Stimulated activated CD4-positive, alpha-beta T cell treated with anti-CD3 and anti-CD28 coated beads, Interleukin-15, amount 100 ng/mL, for 48 hours (primary cell): ENCODE data around the gene PKMYT1.
A peak's percentile ranks its signal among the peaks of the same experiment; 100 is the strongest.

ENCODE experiments used
- DNase-seq, 2 donors: peaks; one replicate each; pipeline ENCODE4 v3.0.0-alpha.2; 2020; ENCODE audit warnings: low read depth in 2 of 2

Gene PKMYT1

DNA sequence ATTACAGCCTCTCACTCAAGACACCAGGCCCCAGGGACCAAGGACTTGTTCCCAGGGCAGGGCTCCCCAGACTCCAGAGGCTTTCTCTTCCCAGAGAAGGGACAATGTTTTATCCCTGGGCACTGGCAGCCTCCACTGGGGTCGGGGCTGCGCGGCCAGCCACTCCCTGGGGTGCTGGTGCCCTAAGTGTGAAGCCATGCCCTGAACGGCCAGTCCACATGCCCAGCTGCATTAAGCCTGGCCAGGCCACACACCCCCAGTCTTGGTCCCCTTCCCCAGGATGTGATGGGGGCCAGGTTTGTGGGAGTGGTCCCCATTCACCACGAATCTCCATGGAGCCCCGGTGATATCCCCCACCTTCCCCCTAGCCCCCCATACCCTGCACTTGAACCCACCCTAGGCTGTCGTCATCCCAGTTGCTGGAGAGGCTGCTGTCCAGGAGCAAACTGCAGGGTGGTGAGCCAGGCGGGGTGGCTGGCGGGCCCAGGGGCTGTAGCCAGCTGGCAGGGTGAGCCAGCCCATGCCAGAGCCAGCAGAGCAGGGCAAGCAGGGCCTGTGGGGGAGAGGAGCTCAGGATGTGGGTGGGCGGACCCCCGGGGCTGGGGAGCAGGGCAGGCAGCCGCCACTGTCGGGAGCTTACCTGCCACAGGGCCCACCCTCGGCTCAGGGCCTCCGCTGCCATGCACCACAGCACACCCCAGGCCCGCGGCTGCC is 6.5 kb downstream of the PKMYT1 start:
- DNase-seq, result no peak

DNA sequence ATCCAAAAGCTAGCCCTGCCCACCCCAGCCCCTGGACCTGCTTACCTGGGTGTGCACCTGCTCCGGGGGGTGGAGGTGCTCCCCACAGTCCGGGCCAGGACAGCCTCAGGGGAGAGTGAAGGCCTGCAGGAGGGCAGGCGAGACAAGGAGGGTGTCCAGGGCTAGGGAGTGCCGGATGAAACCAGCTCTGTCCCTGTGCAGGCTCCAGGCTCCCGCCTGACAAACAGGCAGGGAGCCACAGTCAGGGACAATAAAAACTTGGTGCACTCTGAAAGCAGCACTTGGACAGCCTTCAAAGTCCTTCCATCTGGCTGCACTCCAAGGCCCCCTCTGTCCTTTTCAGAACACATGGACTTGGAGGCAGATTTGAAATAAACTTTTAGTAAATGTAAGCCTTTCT is 7.2 kb downstream of the PKMYT1 start:
- DNase-seq, result no peak

DNA sequence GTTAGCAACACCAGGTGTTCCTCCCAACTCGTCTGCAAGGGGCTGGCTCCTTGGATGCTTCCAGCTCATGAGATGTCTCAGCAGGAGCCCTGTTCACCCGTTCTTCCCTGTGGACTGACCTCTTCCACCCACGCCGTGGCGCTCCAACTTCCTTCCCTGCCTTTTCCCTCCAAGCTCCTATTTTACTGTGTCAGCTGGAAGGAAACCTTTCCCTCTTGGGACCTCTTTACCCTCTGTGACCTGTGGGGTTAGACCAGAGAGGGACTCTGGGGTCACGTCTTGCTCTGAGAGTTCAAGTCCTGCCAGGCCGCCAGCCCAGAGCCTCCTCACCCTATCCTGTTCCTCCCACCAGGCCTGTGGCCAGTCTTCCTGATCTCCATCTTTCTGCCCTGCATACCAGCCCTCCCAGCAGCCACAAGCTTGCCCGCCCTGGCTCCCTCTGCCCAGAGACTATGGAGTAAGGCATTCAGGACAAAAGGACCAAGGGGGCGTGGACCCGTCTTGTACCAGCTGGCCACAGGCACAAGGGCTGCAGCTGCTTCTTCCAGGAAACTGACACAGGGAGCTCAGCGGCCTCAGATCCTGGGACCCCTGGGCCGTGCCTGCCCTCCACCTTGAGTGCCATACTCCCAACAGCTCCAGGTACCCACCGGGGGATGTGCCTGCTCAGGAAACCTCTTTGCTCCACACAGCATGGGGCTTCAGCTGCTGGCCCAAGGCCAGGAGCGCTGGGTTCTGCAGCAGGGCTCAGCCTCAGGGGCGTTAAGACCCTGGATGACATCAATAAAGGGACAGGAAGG is 8.1 kb downstream of the PKMYT1 start:
- DNase-seq, result no peak

- DNase-seq, result no peak
Measured at GRCh38 chr16:2971134-2971984, 8.9 kb downstream of the PKMYT1 start.

DNA sequence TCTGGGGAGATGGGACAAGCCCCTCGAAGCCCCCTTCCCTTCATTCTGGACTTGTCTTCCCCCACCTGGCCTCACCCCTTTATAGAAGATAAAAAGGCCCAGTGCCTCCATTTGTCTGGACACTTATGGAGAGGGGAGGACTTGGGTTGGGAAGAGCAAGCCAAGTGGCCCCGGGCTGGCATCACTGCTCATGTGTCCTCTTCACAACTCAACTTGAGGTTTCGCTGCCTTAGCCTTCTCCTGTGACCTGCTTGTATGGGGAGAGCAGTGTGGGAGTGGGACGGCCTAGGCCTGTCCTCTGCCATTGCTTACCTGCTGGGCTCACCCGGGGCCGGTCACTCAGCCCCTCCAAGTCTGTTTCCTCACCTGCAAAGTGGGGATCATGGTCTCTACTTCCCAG is 9.7 kb downstream of the PKMYT1 start:
- DNase-seq, result no peak

GRCh38 chr16:2969545-2970521 is 10.4 kb downstream of the PKMYT1 start:
- peak; percentile 77 to 83 for DNase-seq

DNA sequence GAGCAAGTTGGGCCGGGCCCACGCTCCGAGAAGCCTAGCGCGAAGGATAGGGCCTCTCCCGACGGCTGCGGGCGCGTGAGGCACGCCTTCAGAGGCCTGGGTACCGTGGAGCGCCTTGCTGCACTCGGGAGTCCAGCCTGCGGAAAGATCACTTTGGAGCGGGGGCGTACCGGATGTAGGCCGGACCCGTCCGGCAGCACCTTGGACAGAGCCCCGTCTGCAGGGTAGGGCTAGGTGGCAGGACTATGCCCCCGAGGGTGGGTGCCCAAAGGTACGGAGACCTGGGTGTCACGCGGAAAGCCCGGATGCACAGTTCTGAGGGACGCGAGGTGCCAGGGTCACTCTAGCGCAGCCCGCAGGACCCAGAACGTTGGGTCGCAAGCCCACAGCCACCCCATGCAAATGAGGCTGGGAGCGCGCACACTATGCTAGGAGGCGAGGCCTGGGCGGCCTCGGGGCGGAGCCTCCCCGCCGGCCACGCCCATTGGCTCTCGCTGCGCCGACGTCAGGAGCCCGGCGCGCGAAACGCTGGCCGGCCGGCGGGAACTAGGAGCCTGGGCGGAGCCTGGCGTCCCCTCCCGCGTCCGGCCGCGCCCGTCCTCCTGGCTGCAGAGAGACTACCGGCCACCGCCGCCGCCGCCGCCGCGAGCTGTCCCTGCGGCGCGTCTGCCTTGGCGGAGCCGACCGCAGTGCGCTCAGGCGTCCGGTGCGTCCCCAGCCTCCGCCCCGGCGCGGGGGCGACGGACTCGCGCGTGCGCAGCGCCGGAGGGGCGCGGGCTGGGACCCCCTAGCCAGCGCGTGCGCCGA is 11.3 kb downstream of the PKMYT1 start, which contains the start of gene PAQR4:
TSS of gene PAQR4 (plus strand) at position 611 of the 807 bp plus-strand sequence. CDS start 327 bp downstream, outside the sequence.
- peak; percentile 71 to 79 for DNase-seq

GRCh38 chr16:2968368-2968737 is 11.9 kb downstream of the PKMYT1 start:
- no peak for DNase-seq

GRCh38 chr16:2967721-2968161 is 12.5 kb downstream of the PKMYT1 start:
- no peak for DNase-seq

DNA sequence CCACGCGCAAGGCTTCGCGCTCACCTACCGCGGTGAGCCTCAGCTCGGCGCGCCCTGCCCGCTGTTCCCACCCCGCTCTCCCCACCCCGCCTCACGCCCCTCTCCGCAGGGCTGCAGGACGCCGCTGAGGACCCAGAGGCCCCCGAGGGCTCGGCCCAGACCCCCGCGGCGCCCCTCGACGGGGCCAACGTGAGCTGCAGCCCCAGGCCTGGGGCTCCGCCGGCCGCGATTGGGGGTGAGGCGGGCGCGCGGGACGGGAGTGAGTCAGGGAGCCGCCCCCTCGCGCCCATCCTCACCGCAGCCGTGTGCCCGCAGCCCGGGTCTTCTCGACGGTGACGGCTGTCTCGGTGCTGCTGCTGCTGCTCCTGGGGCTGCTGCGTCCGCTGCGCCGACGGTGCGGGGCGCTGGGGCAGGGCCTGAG is 13.0 kb downstream of the PKMYT1 start:
- DNase-seq, result no peak

DNA sequence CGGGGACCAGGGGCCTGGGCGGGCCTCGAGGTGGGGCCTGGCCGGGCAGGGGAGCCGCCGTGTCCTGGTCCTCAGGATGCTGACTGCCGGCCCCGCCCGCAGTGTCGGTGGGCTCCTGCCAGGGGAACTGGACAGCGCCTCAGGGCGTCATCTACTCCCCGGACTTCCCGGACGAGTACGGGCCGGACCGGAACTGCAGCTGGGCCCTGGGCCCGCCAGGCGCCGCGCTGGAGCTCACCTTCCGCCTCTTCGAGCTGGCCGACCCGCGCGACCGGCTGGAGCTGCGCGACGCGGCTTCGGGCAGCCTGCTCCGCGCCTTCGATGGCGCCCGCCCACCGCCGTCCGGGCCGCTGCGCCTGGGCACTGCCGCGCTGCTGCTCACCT is 13.4 kb downstream of the PKMYT1 start:
- DNase-seq, result no peak

GRCh38 chr16:2966043-2966807 is 14.0 kb downstream of the PKMYT1 start:
- DNase-seq, result no peak

- peak in 1 of 2 donors; percentile 47 for DNase-seq
Measured at GRCh38 chr16:2964475-2965336, 15.5 kb downstream of the PKMYT1 start.

DNA sequence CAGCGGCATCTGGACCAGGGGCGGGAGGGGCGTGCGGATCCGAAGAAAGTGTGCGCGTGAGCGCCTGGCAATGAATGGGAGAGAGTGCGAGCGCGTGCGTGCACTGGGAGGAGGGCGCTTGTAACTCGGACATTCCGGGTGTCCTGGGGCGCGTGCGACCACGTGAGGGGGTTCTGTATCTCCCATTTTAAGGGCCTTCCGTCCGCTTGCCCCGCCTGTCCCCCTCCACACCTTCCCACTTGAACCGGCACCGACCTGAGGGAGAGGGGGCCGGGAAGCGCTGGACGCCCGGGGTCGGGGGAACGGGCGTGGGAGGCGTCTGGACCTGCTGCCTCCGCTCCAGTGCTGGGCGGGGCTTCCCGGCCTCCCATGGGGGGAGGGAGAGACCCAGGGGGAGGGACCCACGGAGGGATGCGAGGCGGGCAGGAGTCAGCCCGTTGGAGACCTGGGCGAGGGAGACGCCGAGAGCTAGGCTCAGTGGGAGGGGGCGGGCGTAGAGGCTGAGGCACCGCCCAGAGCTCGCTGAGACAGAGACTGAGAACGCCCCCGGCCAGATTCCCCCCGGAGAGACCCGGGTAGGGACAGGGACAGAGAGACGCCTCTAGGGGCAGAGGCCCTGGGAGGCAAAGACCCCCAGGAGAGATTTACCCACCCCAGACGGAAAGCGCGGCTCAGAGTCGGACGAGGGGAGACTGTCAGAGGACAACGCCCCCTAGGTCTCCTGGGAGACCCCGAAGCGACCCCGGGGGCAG is 16.3 kb downstream of the PKMYT1 start, which contains the start of gene KREMEN2:
TSS of gene KREMEN2 (plus strand) at position 553 of the 752 bp plus-strand sequence. CDS start 246 bp downstream, outside the sequence.
- DNase-seq, result no peak

DNA sequence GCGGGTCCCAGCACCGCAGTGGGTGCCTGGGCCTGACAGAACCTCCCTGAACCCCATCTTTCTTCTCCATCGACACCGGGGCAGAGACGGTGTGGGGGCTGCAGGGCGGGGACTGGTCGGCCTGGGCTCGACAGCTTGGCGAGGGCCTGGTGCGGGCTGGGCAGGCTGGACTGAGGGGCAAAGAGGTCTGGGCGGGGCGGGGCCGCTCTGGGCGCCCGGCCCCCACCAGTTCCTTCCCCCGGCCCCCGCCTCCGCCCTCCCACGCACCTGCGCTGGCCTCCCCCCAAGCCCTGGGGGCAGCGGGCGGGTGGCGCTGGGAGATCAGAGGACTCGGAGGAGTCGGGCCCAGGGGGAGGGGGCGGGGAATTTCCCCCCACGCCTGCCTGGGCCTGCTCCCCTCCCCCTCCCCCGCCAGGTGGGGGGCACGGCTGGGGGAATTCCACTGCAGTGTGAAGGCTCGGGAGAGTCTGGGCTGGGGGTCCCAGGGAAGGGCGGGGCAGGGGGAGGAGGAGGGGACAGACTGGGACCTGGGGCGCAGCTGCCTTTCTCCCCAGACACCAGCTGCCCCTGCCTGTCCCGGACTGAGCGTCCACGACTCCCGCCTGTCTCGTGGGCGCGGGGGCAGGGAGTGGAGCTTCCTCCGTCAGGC is 17.0 kb downstream of the PKMYT1 start:
- DNase-seq, result no peak

GRCh38 chr16:2962334-2963073 is 17.7 kb downstream of the PKMYT1 start:
- DNase-seq, result no peak
